ENCODE measurements around the gene KIDINS220.

KIDINS220 gene

GRCh38 chr2:8680822-8681760, 156.3 kb downstream of the KIDINS220 start:
- Mint-ChIP-seq H3K27me3 (ENCODE audit: low read depth) (peaks cover 17% of the 10 kb centered on the region), H3K4me1 (ENCODE audit: low read depth) (peaks cover 33% of the 10 kb centered on the region), H3K36me3 (ENCODE audit: low read depth) (peaks cover 27% of the 10 kb centered on the region), H3K27ac (peak overlapping the region; percentile 94), H3K9me3 (no peaks in the 10 kb centered on the region), H3K4me3 (peak overlapping the region; percentile 94)
- peak; percentile 91 for DNase-seq (ENCODE audit: low spot score)

DNA sequence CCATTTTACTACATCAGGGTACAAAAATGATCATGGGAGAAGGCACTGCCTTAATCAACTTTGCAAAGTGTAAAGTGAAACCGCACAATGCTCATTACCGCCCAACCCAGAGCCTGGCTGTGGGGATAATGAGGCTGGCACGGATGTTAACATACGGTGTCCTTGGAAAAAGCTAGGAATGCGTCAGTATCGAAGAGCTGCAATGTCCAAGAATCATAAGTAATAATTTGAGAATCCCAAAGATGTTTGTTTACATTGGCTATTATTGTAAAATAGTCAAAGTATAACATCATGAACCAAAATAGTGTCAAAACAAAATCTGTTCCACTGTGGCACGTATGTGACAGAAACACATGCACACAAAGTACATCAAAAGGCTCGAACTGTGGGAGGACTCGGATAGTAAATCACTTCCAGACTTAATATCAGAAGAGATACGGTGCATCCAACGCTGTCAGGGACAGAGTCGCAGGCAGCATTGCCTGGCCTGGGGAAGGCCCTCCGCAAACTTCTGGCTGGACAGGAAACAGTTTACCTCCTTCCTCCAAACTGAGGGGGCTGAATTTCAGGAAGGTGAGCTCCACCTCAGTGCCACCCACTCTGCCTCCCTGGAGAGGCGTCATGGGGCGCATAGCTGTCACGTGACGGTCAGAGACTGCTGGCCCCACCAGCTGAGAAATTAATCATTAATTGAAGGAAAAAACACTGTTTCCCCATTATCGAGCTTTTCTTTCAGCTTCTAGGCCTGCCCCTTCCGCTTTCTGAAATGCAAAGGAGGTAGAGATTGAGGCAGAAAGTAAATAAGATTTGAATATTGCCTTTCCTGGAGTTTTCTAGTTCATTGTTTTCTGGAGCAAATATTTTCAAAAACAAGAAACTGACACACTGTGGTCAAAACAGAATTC, 157.3 kb downstream of the KIDINS220 start:
- no peak for DNase-seq (ENCODE audit: low spot score)
- H3K27ac Mint-ChIP-seq = peak overlapping the region; percentile 94
- H3K9me3 Mint-ChIP-seq = no peaks in the 10 kb centered on the region
- peak overlapping the region; percentile 94 for H3K4me3 Mint-ChIP-seq
- peaks cover 27% of the 10 kb centered on the region for H3K27me3 Mint-ChIP-seq (ENCODE audit: low read depth)
- H3K36me3 Mint-ChIP-seq (ENCODE audit: low read depth) = peaks cover 31% of the 10 kb centered on the region
- peaks cover 34% of the 10 kb centered on the region for H3K4me1 Mint-ChIP-seq (ENCODE audit: low read depth)

- Mint-ChIP-seq H3K4me1 (ENCODE audit: low read depth) (peaks cover 32% of the 10 kb centered on the region), H3K9me3 (peaks cover 3% of the 10 kb centered on the region), H3K27me3 (ENCODE audit: low read depth) (peaks cover 33% of the 10 kb centered on the region), H3K27ac (peak overlapping the region; percentile 90), H3K4me3 (peak overlapping the region; percentile 94), H3K36me3 (ENCODE audit: low read depth) (peaks cover 31% of the 10 kb centered on the region)
- DNase-seq (ENCODE audit: low spot score) = no peak
Observed at GRCh38 chr2:8679567-8679826, 157.9 kb downstream of the KIDINS220 start.

Data from T-helper 2 cell treated with Interferon-gamma antibody and Interleukin-4, amounts not matched to agents 5 μg/mL and 100 μg/mL, for 36 hours (primary cell).